Keratinocyte (primary cell): ENCODE results near the gene WDR11.

Experiments used
- EZH2 ChIP-seq: IDR thresholded peaks from one replicate; pipeline ENCODE4 v1.6.1; 2012; ENCODE audit warnings: inconsistent platforms, mild to moderate bottlenecking, low read length, moderate library complexity
- TF ChIP-seq, protein P1 (sequence below), 3 experiments: IDR thresholded peaks in 1 of 3; conservative IDR thresholded peaks in 1 of 3; optimal IDR thresholded peaks in 1 of 3; 2 replicates in 2 of 3; 3 replicates in 1 of 3; pipeline versions ENCODE3 to v1.5.1; 2011; ENCODE audit warnings: low read length in 3 of 3, mild to moderate bottlenecking in 3 of 3, moderate library complexity in 2 of 3, control low read depth in 1 of 3, inconsistent platforms in 1 of 3; ENCODE audit not compliant: insufficient read depth in 2 of 3; ENCODE audit errors: extremely low read depth in 1 of 3

DNA sequence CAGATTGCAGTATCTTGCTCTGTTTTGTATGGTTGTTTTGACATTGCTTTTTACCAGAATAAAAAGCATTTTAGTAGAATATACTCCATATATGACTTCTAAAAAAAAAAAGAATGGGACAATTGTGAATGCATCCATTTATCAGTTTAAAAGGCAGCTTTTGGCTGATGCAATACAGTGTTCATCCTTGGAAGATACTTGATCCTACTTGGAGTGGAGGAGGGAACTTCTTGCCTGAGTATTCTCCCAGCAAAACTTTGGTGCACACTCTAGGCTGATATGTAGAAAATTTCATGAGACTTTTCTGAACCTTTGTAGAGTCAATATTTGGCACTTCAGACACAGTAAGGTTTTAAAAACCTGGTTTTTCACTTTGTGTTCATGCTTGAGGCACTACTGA lies 40.2 kb downstream of the WDR11 start:
- TF ChIP-seq, protein P1, sequence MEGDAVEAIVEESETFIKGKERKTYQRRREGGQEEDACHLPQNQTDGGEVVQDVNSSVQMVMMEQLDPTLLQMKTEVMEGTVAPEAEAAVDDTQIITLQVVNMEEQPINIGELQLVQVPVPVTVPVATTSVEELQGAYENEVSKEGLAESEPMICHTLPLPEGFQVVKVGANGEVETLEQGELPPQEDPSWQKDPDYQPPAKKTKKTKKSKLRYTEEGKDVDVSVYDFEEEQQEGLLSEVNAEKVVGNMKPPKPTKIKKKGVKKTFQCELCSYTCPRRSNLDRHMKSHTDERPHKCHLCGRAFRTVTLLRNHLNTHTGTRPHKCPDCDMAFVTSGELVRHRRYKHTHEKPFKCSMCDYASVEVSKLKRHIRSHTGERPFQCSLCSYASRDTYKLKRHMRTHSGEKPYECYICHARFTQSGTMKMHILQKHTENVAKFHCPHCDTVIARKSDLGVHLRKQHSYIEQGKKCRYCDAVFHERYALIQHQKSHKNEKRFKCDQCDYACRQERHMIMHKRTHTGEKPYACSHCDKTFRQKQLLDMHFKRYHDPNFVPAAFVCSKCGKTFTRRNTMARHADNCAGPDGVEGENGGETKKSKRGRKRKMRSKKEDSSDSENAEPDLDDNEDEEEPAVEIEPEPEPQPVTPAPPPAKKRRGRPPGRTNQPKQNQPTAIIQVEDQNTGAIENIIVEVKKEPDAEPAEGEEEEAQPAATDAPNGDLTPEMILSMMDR (optimal IDR thresholded peaks at IDR 0.05 in 1 of 3, IDR thresholded peaks at IDR 0.05 in 1 of 3, conservative IDR thresholded peaks at IDR 0.05 in 1 of 3; ENCODE audit: extremely low read depth in 1 of 3, insufficient read depth in 2 of 3, low read length in 3 of 3): no peak
- TF ChIP-seq EZH2: no peak
